Endometrial microvascular endothelial cells (primary cell): ENCODE measurements around the gene OLAH. TPM values are rescaled to one million over a fixed set of nuclear protein-coding genes. Genes with fewer than 3 reads are reported as not detected.

Source experiments
- in situ Hi-C: cut with HindIII; loops from 2 replicates; pipeline ENCODE4 v1.10.0; 2017; ENCODE audit warnings: low sequenced_read_pairs, low pct_unique_long_range_greater_than_20kb; ENCODE audit errors: inconsistent ontology term
- total RNA-seq: library from RNA; depleted of rRNA; stranded (reverse); fragments of >200 nt; gene quantifications from one replicate; pipeline ENCODE4 v1.2.3, GENCODE V29; 2015; ENCODE audit errors: inconsistent ontology term

OLAH gene
- total RNA-seq, 1 donor from 2014 or later, result not detected

- in situ Hi-C loops, result no loop called here
Observed at GRCh38 chr10:15116225-15116624, 72.5 kb downstream of the OLAH start.

- in situ Hi-C loops, result no loop called here
Observed at GRCh38 chr10:15118615-15119014, 74.9 kb downstream of the OLAH start.

- in situ Hi-C loops, result no loop called here
Observed at GRCh38 chr10:15120523-15120922, 76.8 kb downstream of the OLAH start.

- in situ Hi-C loops, result no loop called here
Observed at GRCh38 chr10:15121707-15122106, 78.0 kb downstream of the OLAH start.

GRCh38 chr10:15122477-15123030 lies 78.8 kb downstream of the OLAH start:
- in situ Hi-C loops, result no loop called here

Other genes starting within 250 kb of the OLAH start
- gene CDNF, start 205.9 kb upstream of the OLAH start, total RNA-seq, result not detected
- gene HSPA14, start 205.6 kb upstream of the OLAH start, total RNA-seq, result 18.9 TPM
- 13.9 TPM for gene MSANTD7, start 205.6 kb upstream of the OLAH start, total RNA-seq
- 29.3 TPM for gene SUV39H2, start 165.1 kb upstream of the OLAH start, total RNA-seq
- 5.7 TPM for gene DCLRE1C, start 89.8 kb upstream of the OLAH start, total RNA-seq
- not detected for gene MEIG1, start 84.6 kb upstream of the OLAH start, total RNA-seq
- 6.5 TPM for gene ACBD7, start 44.8 kb downstream of the OLAH start, total RNA-seq
- 6.2 TPM for gene RPP38, start 53.4 kb downstream of the OLAH start, total RNA-seq
- gene NMT2, start 124.8 kb downstream of the OLAH start, total RNA-seq, result 151 TPM